Cerebellar cortex (tissue), 1 donor: ENCODE measurements around the gene LRRFIP1.

Experiments
- DNase-seq: peaks from one replicate; pipeline ENCODE4 v3.0.0-alpha.2; 2015; ENCODE audit warnings: low spot score

LRRFIP1 gene

GRCh38 chr2:237639052-237639835, 11.9 kb downstream of the LRRFIP1 start:
- DNase-seq = no peak

- DNase-seq = no peak
Observed at GRCh38 chr2:237639836-237640220, 12.4 kb downstream of the LRRFIP1 start.

- DNase-seq = no peak
Observed at GRCh38 chr2:237640493-237640998, 13.2 kb downstream of the LRRFIP1 start.

DNA sequence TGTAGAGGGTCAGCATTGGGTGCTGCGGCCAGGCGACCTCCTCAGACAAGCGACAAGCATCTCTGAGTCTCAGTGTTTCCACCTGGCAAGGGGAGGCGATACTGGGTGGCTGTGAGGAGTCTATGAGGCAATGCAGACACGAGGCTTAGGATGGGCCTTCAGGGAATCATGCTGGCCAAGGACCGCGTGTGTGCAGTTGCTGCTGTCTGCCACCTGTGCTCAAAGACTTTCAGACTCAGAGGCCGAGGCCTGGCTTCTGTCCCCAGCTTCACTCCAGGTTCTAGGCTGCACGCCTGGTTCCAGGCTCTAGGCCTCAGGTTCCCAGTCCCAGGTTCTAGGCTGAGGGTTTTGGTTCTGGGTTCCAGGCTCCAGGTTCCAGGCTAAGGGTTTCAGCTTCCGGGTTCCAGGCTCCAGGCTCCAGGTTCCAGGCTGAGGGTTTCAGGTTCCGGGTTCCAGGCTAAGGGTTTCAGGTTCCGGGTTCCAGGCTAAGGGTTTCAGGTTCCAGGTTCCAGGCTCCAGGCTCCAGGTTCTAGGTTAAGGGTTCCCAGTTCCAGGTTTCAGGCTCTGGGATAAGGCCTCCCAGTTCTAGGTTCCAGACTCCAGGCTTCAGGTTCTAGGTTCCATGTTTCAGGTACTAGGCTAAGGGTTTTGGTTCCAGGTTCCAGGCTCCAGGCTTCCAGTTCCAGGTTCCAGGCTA, 14.8 kb downstream of the LRRFIP1 start:
- no peak for DNase-seq

GRCh38 chr2:237643066-237643465, 15.7 kb downstream of the LRRFIP1 start:
- no peak for DNase-seq

GRCh38 chr2:237643582-237644380, 16.4 kb downstream of the LRRFIP1 start:
- DNase-seq = no peak

DNA sequence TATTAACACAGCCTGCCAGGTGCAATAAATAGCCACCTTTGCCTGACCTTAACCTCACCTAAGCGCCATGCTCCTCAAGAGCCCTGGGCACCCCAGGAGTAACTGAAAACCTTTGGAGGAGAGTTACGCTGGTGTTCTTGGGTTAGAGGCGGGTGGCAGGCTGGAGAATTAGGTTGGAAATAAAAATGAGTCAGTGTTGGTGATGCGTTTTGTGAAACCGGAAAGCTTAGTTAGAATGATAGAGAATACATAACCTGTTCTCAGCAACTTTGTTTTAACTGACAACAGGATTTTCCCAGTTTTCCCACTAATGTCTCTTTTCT, 17.0 kb downstream of the LRRFIP1 start:
- no peak for DNase-seq

GRCh38 chr2:237645261-237645660, 17.9 kb downstream of the LRRFIP1 start:
- DNase-seq = no peak

DNA sequence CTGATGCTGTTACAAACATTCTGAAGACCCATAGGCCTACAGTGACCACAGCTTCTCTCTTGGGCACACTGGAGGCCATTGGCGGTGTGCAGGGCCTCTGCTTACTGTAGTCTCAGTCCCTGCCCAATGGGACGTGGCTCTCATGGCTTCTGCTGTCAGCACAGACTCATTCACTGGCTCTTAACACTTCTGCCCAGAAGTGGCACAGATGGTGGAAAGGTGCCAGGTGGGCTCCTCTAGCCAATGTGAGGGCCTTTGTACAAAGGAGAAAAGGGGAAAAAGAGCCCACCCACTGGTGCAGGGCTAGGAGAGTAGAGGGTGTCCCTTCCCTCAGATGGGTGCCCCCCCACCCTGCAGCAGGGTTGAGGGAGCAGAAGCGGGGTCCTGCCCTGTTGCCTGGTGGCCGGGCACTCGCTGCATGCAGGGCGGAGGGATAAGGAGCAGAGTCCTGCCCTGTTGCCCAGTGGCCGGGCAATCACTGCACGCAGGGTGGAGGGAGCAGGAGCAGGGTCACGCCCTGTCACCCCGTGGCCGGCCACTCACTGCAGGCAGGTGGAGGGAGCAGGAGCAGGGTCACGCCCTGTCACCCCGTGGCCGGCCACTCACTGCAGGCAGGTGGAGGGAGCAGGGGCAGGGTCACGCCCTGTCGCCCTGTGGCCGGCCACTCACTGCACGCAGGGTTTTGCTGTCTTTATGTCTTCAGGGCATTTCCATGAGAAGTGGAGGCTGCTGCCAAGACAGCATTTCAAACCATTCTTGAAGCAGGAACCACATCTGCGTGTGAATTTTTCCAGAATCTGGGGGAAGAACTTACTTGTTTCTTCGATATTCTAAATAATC, 20.0 kb downstream of the LRRFIP1 start:
- DNase-seq = no peak

- DNase-seq = no peak
Observed at GRCh38 chr2:237648016-237648381, 20.6 kb downstream of the LRRFIP1 start.

DNA sequence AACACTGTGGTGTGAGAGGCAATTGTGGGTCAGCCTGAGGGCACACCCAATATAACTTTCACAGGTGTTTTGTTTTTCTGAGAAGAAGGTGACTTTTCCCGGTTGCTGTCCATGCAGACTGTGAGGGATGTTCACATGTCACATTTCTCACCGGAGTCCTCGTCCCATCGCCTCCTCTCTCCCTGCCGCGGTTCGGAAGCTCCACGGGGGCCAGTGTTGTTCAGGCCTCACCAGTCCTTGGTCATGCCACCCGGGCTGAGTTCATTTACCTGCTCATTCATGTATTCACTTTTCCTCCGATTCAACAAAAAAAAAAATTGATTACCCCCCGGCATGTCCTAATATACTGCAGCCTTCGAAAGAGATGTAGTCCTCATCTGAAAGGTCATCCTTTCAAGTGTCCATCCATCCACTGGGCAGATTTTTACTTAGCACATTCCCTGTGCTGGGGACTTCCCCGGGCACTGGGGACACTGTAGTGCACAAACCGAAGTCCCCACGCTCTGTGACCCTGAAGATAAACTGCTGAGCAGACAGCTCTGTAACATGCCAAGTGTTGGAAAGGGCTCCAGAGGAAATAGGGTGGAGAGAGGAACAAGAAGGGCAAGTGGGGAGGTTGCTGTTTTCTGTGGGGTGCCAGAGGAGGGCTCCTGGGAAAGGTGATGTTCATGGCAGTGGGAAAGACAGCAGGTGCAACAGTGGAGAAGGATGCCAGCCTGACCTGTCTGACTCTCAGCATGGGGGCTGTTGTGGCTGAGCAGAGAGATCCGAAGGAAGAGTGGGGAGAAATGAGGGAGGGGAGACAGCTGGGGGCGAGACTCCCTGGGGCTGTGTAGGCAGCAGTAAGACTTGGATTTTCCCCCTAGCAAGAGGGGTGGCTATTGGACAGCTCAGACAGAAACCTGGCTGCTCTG, 22.4 kb downstream of the LRRFIP1 start:
- DNase-seq = no peak

GRCh38 chr2:237650455-237650850, 23.1 kb downstream of the LRRFIP1 start:
- DNase-seq = no peak

GRCh38 chr2:237651761-237652160, 24.4 kb downstream of the LRRFIP1 start:
- DNase-seq = no peak

GRCh38 chr2:237652181-237652580, 24.8 kb downstream of the LRRFIP1 start:
- DNase-seq = no peak

GRCh38 chr2:237652854-237653253, 25.5 kb downstream of the LRRFIP1 start:
- no peak for DNase-seq

- no peak for DNase-seq
Observed at GRCh38 chr2:237653776-237654558, 26.6 kb downstream of the LRRFIP1 start.

- DNase-seq = no peak
Observed at GRCh38 chr2:237657063-237657462, 29.7 kb downstream of the LRRFIP1 start.

GRCh38 chr2:237660381-237660900, 33.1 kb downstream of the LRRFIP1 start:
- no peak for DNase-seq

GRCh38 chr2:237661270-237661669, 33.9 kb downstream of the LRRFIP1 start:
- no peak for DNase-seq
